DMS153 treated with DMSO at 0.1 percent for 48 hours (cell line): ENCODE results near the gene RNASE8.
A peak's percentile ranks its signal among the peaks of the same experiment; 100 is the strongest.

Experiments
- DNase-seq: peaks from one replicate; lab custom pipeline; 2025; ENCODE audit not compliant: unreplicated experiment; lab: John Stamatoyannopoulos, UW

RNASE8 gene

DNA sequence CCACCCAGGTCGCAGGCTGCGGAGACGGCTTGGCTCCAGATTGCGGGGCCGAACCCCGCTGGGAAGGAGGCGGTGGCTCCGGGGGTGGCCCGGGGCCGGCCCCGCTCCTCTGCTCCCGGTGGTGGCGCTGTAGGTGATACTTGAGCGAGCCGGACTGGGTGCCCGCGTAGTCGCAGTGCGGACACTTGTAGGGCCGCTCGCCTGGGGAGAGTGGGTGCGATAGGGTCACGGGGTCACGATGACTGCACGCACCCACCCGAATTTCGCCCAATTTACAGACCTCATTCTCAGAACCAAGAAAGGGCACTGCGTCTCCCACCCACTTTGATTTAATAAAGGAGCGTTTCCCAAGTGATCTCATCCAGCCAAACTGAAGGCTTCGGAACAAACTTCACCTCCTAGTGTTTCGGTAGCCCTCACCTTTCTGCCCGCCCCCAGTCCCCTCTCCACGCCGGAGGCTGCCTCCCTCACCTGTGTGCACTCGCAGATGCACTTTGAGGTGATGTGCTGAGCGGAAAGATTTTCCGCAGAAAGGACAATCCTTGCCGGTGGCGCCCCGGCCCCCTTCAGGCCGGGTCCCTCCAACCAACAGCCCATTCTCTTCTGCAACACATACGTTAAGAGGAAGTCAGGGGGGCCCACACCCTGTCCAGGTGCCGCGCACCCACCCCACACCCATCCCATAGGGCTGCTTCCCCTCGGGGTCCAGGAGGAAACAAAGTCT is 33.5 kb downstream of the RNASE8 start:
- no peak for DNase-seq

DNA sequence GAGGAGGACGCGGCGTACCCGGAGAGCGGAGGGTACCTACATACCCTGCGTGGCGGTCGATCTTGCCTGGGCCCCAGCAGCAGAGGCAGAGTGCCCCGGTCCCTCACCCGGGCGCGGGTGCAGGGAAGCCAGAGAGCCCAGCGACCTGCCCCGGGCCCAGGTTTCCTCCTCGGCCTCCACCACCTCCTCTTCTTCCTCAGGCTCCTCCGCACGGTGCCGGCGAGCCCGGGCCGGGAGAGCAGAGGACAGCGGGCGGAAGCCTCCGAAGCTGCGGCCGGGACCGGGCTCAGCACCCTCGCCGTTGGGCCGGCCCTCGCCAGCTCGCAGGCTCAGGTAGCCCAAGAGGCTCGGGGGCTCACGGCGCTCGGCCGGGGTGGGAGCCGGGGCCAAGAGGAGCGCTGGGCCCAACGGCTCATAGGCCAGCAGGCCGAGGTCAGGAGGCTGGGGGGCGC is 34.2 kb downstream of the RNASE8 start:
- no peak for DNase-seq

DNA sequence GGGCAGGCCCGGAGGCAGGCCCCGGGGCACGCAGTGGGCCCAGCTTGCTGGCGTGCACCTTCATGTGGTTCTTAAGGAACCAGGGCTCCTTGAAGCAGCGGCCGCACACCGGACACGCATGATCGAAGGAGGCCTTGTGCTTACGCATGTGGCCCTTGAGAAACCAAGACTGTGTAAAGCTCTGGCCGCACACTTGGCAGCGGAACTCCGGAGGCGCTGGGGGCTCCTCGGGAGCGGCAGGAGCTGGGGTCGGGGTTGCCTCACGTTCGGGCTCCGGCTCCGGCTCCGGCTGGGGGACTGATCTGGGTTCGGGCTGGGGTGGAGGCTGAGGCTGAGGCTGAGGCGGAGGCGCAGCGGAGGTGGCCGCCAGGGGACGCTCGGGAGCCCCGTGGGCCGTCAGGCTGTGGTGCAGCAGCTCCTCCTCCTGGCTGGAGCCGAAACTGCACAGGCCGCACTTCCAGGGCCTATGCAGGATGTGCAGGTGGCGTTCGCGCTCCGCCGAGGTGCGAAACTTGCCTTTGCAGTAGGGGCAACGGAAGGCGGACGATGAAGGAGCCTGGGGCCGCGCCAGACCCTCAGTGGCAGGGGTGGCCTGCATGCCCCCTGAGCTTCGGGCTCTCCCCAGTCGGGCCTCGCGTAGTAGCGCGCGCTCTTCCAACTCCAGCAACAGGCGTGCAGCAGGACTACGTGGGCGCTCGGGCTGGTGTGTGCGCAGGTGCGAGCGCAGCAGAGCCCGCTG is 34.8 kb downstream of the RNASE8 start:
- DNase-seq = no peak

GRCh38 chr14:21093018-21093417 is 35.4 kb downstream of the RNASE8 start:
- DNase-seq = no peak

- DNase-seq = peak; percentile 18
These were observed 36.4 kb downstream of the RNASE8 start for GRCh38 chr14:21093769-21094681.

DNA sequence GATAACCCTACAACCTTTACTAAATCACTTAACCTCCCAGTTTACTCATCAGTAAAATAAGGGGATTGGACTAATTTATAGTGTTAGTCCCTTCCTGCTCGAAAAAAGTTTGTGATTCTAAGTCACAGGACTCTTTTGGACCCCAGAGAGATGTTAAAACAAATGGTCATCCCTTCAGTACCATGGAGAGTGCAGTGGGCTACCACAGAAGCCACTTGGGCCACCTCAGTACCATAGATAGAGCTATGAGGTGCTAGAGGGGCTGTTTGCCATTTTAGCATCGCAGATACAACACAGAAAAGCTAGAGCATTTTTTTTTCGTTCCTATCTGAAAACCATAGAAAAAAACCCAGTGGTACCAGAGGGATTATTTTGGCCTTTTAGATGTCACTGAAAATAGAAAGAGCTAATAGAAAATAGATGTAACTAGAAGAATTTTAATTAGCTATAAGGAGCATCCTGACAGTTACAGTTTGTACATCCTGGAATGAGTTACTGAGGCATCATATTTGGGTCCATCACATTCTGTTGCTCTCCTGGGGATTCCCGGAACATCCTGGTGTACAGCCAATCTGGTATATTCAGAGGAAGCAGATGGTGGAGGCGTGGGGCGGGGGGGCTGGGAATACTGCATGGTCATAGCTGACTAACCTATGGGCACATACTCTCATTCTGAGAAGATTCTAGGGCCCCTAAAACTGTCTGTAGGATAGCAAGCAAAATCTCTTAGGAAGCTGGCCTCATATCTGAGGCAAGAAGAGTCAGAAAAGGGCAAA is 38.0 kb downstream of the RNASE8 start:
- no peak for DNase-seq

DNA sequence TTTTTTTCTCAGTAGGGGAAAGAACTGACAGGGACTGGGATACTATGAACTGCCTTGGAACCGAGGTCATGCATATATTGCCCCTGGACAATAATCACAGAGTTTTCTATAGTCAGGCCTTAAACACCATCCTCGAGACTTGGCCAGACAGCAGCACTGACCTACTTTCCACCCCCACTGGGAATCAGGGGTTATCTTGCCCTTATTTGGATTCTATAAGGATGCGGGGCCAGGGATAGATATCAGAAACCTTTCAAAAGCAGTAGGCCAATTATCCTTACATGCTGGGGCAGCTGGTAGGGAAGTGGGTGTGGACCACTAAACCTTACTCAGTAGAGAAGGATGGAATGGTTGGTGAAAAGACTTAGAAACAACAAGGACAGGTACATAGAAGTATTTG is 38.8 kb downstream of the RNASE8 start:
- no peak for DNase-seq

GRCh38 chr14:21096978-21097635 is 39.5 kb downstream of the RNASE8 start:
- DNase-seq = no peak

- DNase-seq = no peak
These were observed 40.0 kb downstream of the RNASE8 start for GRCh38 chr14:21097636-21098075.

DNA sequence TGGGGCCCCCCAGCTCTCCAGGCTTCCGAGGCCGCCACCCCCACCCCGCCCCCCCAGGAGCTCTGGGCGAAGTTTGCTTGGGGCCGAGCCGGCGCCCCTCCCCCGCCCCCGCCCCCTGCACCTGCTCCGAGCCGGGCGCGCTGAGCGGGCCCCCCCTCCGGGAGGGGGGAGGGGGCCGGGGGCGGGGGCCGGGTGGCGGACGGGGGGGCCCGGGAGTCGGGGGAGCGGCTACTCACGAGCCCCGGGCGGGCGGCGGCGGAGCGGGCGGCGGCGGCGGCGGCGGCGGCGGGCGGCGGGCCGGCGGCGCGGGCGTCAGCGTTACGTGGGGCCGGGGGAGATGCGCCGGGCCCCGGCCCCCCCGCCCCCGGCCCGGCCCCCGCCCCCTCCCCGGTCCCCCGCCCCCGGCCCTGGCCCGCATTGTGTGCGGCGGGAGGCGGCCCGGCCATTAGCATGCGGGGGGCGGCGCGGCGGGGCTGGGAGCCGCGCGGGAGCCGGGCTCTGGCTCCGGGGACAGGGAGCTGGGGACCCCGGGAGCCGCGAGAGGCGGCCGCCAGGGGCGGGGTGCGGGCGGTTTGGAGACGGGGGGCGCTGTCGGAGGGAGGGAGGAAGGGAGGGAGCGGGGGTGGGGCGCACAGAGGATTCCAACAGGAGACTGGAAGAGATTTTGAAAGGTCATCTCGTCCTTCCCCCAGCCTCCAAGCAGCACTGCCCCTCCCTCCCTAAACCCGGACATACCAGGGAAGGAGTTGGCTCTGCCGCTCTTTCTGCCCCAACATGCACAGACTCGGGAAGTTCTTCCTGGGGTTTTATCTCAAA is 40.7 kb downstream of the RNASE8 start, which contains the start of gene ZNF219:
Gene ZNF219 (minus strand): TSS at position 580 of the 816 bp plus-strand sequence. CDS start 5,064 bp downstream, outside the sequence.
- no peak for DNase-seq

DNA sequence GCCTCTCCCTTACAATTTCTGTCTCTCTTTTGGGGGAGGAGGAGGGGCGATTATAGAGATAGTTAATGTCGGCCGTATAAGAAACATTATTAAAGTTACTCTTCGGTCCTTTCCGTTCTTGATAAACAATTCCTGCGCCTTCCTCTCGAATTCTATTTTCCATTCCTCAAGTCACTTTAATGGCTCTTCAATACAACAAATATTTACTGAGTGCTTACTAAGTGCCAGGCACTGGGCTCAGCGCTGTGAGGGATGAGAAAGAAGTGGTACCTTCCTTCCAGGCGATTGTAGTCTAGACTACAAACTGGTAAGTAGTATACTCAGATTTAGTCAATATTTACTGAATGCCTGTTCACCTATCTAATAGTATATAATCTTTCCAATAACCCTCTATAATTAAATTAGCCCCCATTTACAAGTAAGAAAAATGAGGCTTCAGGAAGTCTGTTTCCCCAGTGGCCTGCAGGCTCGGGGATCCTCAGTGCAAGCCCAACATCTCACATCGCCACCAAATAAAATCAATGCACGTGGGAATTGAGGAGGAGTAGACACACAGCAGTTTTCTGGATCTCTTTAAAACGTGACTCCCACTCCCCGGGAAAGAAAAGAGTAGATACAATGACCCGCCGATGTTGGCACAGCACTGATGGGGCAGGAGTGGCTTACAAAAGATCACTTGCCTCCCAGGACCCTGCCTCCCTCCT is 41.4 kb downstream of the RNASE8 start:
- no peak for DNase-seq

DNA sequence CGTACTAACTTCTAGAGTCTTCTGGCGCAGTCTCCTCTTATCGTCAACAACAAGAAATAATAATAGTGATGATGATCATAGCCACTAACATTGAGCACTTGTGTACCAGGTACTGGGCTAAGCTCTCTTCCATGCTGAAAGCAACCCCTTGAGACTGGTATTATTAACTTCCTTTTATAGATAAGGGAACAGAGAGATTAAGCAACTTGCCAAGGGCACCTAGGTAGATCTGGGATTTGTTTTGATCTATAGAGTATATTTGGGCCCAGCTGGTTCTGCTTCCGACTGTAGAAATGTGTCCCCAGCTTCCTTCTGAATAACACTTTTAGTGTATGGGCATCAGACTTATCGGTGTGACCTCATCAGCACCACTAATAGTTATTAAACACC is 42.0 kb downstream of the RNASE8 start:
- DNase-seq = no peak

DNA sequence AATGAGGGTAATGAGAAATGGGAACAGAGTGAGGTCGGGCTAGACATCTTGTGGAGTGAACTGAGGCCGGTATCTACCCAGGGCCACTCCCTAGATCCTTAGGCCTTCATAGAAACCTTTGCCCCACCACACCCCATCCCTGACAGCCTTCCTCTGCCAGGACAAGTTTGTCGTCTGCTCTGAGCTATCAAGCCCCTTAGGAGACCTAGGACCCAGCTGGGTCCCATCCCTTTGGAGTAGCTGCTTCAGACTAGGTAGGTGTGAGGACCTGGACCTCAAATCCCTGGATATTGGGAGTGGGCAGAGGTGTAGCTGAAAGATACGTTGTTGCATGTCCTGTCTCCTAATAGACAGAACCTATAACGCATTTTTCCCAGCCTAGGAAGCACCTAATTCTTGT is 43.3 kb downstream of the RNASE8 start, which contains the start of gene TMEM253:
Gene TMEM253 (plus strand): TSS at position 136 of the 400 bp plus-strand sequence. CDS start 278 bp downstream, outside the sequence.
- DNase-seq = no peak

DNA sequence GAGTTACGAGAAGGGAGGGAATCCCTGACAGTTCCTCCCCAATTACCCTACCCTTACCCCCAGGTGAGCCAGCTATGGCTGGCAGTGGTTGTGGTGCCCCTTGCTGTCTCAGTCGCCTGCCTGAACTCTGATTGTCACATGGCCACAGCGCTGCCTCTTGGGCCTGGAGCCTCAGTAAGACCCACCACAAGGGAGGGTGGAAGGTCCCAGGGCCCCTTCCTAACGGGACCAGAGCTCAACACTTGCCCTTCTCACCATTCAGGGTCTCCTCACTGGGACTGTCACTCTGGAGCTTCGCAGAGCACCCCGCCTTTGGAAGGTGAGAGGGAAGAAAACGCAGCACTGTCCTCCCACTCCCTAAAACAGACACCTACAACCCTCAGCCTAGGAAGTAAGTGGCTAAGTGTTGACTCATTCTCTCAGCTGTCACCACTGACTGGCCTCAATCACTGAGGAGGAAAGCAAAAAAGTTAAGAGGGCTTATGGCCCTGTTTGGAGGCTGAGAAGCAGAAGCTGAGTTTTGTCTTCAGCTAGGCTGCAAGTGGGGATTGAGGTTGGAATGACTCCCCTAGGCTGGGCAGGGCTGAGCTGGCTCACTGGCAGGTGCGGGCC is 44.3 kb downstream of the RNASE8 start:
- DNase-seq = no peak

DNA sequence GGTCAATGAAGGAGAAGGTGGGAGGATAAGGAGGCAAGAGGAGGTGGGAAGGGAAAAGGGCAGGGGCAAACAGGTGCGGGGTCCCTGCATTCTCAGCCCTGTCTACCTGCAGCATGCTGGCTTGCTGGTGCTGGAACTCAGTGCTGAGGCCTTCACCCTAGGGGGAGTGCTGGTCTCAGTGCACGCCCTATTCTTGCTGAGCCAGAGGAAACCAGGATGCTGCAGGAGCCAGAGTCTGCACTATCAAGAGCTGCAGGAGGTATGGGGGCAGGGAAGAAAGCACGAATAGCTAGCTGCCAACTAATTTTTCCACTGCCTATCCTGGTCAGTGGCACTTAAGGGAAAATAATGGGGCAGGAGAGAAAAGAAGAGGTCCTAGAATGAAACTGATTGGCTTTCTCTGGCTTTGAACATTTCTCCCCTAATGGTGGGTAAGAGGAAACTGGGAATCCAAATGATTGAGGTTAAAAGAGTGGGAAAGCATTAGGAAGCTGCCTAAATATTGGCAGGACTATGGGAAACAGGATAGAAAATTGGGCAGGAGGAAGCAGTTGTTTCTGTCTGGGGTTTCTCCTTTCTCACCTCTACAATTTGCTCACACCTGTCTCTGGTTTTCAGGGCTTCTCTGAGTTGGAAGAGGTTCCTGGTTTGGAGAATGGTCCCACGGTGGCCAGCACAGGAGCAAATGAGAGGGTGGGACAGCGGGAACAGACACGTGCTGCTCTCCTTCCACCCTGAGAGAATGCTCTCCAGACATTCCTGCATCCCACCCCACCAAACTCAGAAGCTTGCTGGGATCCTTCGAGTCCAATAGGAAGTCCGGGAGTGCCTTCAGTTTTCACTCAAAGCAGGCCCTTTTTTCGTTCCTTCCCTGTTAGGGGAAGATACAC is 45.1 kb downstream of the RNASE8 start:
- peak; percentile 33 for DNase-seq

GRCh38 chr14:21103411-21103709 is 45.7 kb downstream of the RNASE8 start:
- no peak for DNase-seq
